GM19452 (cell line): ENCODE results near the gene NTM.

ENCODE experiments used
- ATAC-seq: cut with Tn5 transposase; IDR thresholded peaks from one replicate; pipeline ENCODE4 v1.9.1; 2021; ENCODE audit not compliant: unreplicated experiment

The NTM gene

GRCh38 chr11:131760091-131761061, 390.0 kb downstream of the NTM start:
- no peak for ATAC-seq

- ATAC-seq = no peak
Observed at GRCh38 chr11:131762346-131763110, 392.1 kb downstream of the NTM start.

GRCh38 chr11:131763193-131763890, 392.9 kb downstream of the NTM start:
- ATAC-seq = no peak

- ATAC-seq = no peak
Observed at GRCh38 chr11:131764126-131764525, 393.7 kb downstream of the NTM start.

- ATAC-seq = no peak
Observed at GRCh38 chr11:131764649-131765048, 394.2 kb downstream of the NTM start.

- ATAC-seq = no peak
Observed at GRCh38 chr11:131766637-131767036, 396.2 kb downstream of the NTM start.

GRCh38 chr11:131767421-131767820, 397.0 kb downstream of the NTM start:
- ATAC-seq = no peak

- ATAC-seq = no peak
Observed at GRCh38 chr11:131770801-131771200, 400.4 kb downstream of the NTM start.

GRCh38 chr11:131771471-131771870, 401.1 kb downstream of the NTM start:
- ATAC-seq = no peak

GRCh38 chr11:131773626-131774025, 403.2 kb downstream of the NTM start:
- ATAC-seq = no peak

- no peak for ATAC-seq
Observed at GRCh38 chr11:131776211-131776610, 405.8 kb downstream of the NTM start.

GRCh38 chr11:131785801-131786200, 415.4 kb downstream of the NTM start:
- no peak for ATAC-seq

GRCh38 chr11:131787119-131787518, 416.7 kb downstream of the NTM start:
- ATAC-seq = no peak

GRCh38 chr11:131790586-131790985, 420.2 kb downstream of the NTM start:
- ATAC-seq = no peak

GRCh38 chr11:131792243-131792642, 421.8 kb downstream of the NTM start:
- ATAC-seq = no peak

- no peak for ATAC-seq
Observed at GRCh38 chr11:131796089-131796488, 425.7 kb downstream of the NTM start.

GRCh38 chr11:131796541-131796940, 426.1 kb downstream of the NTM start:
- no peak for ATAC-seq

- ATAC-seq = no peak
Observed at GRCh38 chr11:131800452-131800851, 430.0 kb downstream of the NTM start.

GRCh38 chr11:131802440-131803115, 432.2 kb downstream of the NTM start:
- ATAC-seq = no peak

- no peak for ATAC-seq
Observed at GRCh38 chr11:131807876-131808275, 437.5 kb downstream of the NTM start.

GRCh38 chr11:131808470-131808869, 438.1 kb downstream of the NTM start:
- no peak for ATAC-seq
